HepG2 (cell line): Measurements from ENCODE around the gene UCKL1. TPM values are rescaled to one million over a fixed set of nuclear protein-coding genes. Genes with fewer than 3 reads are reported as not detected.

Experiments used
- CCAR2 ChIP-seq: fragments of 200-400 bp; formaldehyde crosslinking; optimal IDR thresholded peaks from 2 replicates; pipeline ENCODE3; 2018; ENCODE audit warnings: low read depth, mild to moderate bottlenecking, low read length, moderate library complexity
- HIC2 ChIP-seq: sonication (generic); formaldehyde crosslinking; IDR thresholded peaks from 2 replicates; pipeline ENCODE4 v1.9.0; 2022; ENCODE audit warnings: low read depth, missing genetic modification reagents
- HOXA3 ChIP-seq: sonication (generic); formaldehyde crosslinking; IDR thresholded peaks from 2 replicates; pipeline ENCODE4 v1.5.0; 2020; ENCODE audit warnings: missing genetic modification reagents
- MTA1 ChIP-seq: sonication (generic); formaldehyde crosslinking; IDR thresholded peaks from 2 replicates; pipeline ENCODE4 v1.4.0; 2020; ENCODE audit warnings: missing genetic modification reagents, mild to moderate bottlenecking, borderline replicate concordance
- MTF1 ChIP-seq: sonication (generic); formaldehyde crosslinking; IDR thresholded peaks from 2 replicates; pipeline ENCODE4 v1.5.0; 2020; ENCODE audit warnings: missing genetic modification reagents
- MYPOP ChIP-seq: sonication (generic); formaldehyde crosslinking; IDR thresholded peaks from 2 replicates; pipeline ENCODE4 v1.8.1; 2023; ENCODE audit warnings: mild to moderate bottlenecking, moderate library complexity, missing genetic modification reagents
- NFYC ChIP-seq: IDR thresholded peaks from 2 replicates; pipeline ENCODE4 v1.6.1; 2016; ENCODE audit warnings: missing genetic modification reagents, missing compliant biosample characterization
- RAD21 ChIP-seq: fragments of 450-650 bp; formaldehyde crosslinking; IDR thresholded peaks from 2 replicates; pipeline ENCODE4 v1.5.0; 2020; ENCODE audit warnings: mild to moderate bottlenecking
- RARG ChIP-seq: sonication (generic); formaldehyde crosslinking; IDR thresholded peaks from 2 replicates; pipeline ENCODE4 v1.4.0; 2020; ENCODE audit warnings: low read depth, mild to moderate bottlenecking, missing genetic modification reagents
- RBM22 ChIP-seq: fragments of 200-400 bp; formaldehyde crosslinking; optimal IDR thresholded peaks from 2 replicates; pipeline ENCODE3; 2017; ENCODE audit warnings: mild to moderate bottlenecking, low read length, moderate library complexity
- SMAD3 ChIP-seq: sonication (generic); formaldehyde crosslinking; IDR thresholded peaks from 2 replicates; pipeline ENCODE4 v1.4.0; 2020; ENCODE audit warnings: missing genetic modification reagents
- SP2 ChIP-seq: sonication (generic); formaldehyde crosslinking; IDR thresholded peaks from 2 replicates; pipeline ENCODE4 v1.5.1; 2020; ENCODE audit warnings: mild to moderate bottlenecking, missing genetic modification reagents
- ZBED4 ChIP-seq: sonication (generic); formaldehyde crosslinking; IDR thresholded peaks from 2 replicates; pipeline ENCODE4 v1.4.0; 2020; ENCODE audit warnings: missing genetic modification reagents, borderline replicate concordance
- ZBTB33 ChIP-seq: sonication (generic); formaldehyde crosslinking; IDR thresholded peaks from 2 replicates; pipeline ENCODE4 v1.4.0; 2020; ENCODE audit warnings: missing genetic modification reagents
- ZBTB43 ChIP-seq: sonication (generic); formaldehyde crosslinking; conservative IDR thresholded peaks from 2 replicates; pipeline ENCODE4 v1.4.0; 2020; ENCODE audit warnings: missing genetic modification reagents
- ZMYM2 ChIP-seq: sonication (generic); formaldehyde crosslinking; IDR thresholded peaks from 2 replicates; pipeline ENCODE4 v1.8.0; 2022; ENCODE audit warnings: mild to moderate bottlenecking, missing genetic modification reagents
- ZNF232 ChIP-seq: sonication (generic); formaldehyde crosslinking; IDR thresholded peaks from 2 replicates; pipeline ENCODE4 v1.4.0; 2020; ENCODE audit warnings: missing genetic modification reagents, borderline replicate concordance
- ZNF33A ChIP-seq: sonication (generic); formaldehyde crosslinking; IDR thresholded peaks from 2 replicates; pipeline ENCODE4 v1.5.1; 2020; ENCODE audit warnings: missing genetic modification reagents, mild to moderate bottlenecking, moderate library complexity, borderline replicate concordance
- ZNF75D ChIP-seq: sonication (generic); formaldehyde crosslinking; IDR thresholded peaks from 2 replicates; pipeline ENCODE4 v1.8.1; 2023; ENCODE audit warnings: missing genetic modification reagents, mild to moderate bottlenecking, borderline replicate concordance
- ZSCAN29 ChIP-seq: sonication (generic); formaldehyde crosslinking; conservative IDR thresholded peaks from 2 replicates; pipeline ENCODE4 v1.4.0; 2020; ENCODE audit warnings: mild to moderate bottlenecking, missing genetic modification reagents
- polyA plus RNA-seq, 8 experiments: library from polyadenylated mRNA; depleted of rRNA in 3 of 8; stranded (reverse) in 7 of 8; unstranded in 1 of 8; fragments of >200 nt; fragmentation: Illumina TruSeq in 4 of 8; extraction: Trizol in 4 of 8; gene quantifications; 2 replicates each; pipeline versions ENCODE4 v1.2.1 to v1.2.3, GENCODE V29; 2011 to 2016; ENCODE audit warnings: low read depth in 4 of 8, missing spikeins in 1 of 8, mixed read lengths in 1 of 8; ENCODE audit not compliant: insufficient read depth in 1 of 8
- total RNA-seq, 5 experiments: library from RNA; depleted of rRNA; stranded (reverse); fragments of >200 nt; fragmentation: Illumina TruSeq; extraction: Trizol; gene quantifications; 2 replicates each; pipeline ENCODE4 v1.2.3, GENCODE V29; 2016; ENCODE audit warnings: low read depth in 1 of 5

The UCKL1 gene
- total and polyA plus RNA-seq, 2 of the 13 experiments (the other 11 are each of a cell fraction or from before 2014, with no cell fraction given) = 50.2 to 126 TPM

GRCh38 chr20:63940071-63940471 is 16.1 kb downstream of the UCKL1 start (continued):
- TF ChIP-seq ZNF232 (CRISPR knock-in tag) (no peak), MTF1 (CRISPR knock-in tag) (no peak), MTA1 (CRISPR knock-in tag) (0 out of 2 replicates have a peak, but pooled peaks have one; percentile 15), ZBTB33 (peak; percentile 79), RARG (no peak), ZNF33A (no peak), ZNF75D (CRISPR knock-in tag) (no peak), ZBTB43 (CRISPR knock-in tag) (no peak), CCAR2 (no peak), HOXA3 (peak; percentile 48; the same call in 1 of the 2 replicates), SP2 (CRISPR knock-in tag) (no peak), NFYC (CRISPR knock-in tag) (no peak), SMAD3 (CRISPR knock-in tag) (no peak), MYPOP (CRISPR knock-in tag) (no peak), ZBED4 (CRISPR knock-in tag) (no peak), ZMYM2 (CRISPR knock-in tag) (no peak), RBM22 (peak; percentile 92), RAD21 (no peak), HIC2 (CRISPR knock-in tag) (no peak), ZSCAN29 (CRISPR knock-in tag) (no peak)
